ENCODE results near the gene EPS8L2. TPM values are rescaled to one million over a fixed set of nuclear protein-coding genes. Genes with fewer than 3 reads are reported as not detected.

The EPS8L2 gene
- total and polyA plus RNA-seq, 2 experiments from 2014 or later = 157 to 310 TPM

DNA sequence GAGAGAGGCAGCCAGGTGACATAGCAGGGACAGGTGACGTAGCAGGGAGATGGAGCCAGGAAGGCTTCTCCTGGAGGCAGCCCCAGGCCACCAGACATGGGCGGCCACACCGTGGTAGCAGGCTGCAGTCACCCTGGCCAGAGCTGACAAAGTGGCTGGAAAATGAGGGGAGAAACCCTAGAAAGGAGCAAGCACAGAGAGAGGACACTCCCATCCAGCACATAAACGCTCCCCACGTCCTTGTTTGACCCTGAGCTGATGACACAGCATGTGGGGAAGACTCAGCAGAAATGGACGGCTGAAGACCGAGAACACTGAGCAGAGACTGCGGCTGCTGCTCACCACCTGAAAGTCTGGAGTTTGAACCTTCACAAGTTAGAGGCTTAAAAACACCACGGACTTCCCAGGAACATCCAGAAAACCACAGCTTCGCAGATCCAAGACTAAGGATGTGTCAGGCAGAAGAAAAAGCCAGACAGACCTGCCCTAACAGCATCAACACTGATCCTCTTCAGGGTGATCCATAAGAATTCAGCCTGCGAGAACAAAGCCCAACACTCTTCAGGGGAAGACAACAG is 40.2 kb upstream of the EPS8L2 start:
- 74% methylated on average over 11 of the region's 11 CpGs for WGBS (ENCODE audit: low lambda C conversion rate, missing lambda C conversion rate)
- no peaks in the 10 kb centered on the region for H4K20me1 ChIP-seq (ENCODE audit: insufficient read depth, poor library complexity, severe bottlenecking)
- H3K4me2 ChIP-seq = no peak overlapping the region
- no peaks in the 10 kb centered on the region for H3K9me3 ChIP-seq (ENCODE audit: low read depth)
- no peaks in the 10 kb centered on the region for H3K9me2 ChIP-seq (replicated peaks; ENCODE audit: insufficient read depth)
- no peaks in the 10 kb centered on the region for H3K4me1 ChIP-seq (ENCODE audit: insufficient read depth)
- peaks cover 8% of the 10 kb centered on the region for H3K79me2 ChIP-seq
- no peak for TF ChIP-seq EZH2 (IDR thresholded peaks at IDR 0.05; ENCODE audit: borderline replicate concordance)
- no peak for TF ChIP-seq EZH2phosphoT487 (IDR thresholded peaks at IDR 0.05; ENCODE audit: low read depth, severe bottlenecking, unreplicated experiment)
- TF ChIP-seq, protein P1, sequence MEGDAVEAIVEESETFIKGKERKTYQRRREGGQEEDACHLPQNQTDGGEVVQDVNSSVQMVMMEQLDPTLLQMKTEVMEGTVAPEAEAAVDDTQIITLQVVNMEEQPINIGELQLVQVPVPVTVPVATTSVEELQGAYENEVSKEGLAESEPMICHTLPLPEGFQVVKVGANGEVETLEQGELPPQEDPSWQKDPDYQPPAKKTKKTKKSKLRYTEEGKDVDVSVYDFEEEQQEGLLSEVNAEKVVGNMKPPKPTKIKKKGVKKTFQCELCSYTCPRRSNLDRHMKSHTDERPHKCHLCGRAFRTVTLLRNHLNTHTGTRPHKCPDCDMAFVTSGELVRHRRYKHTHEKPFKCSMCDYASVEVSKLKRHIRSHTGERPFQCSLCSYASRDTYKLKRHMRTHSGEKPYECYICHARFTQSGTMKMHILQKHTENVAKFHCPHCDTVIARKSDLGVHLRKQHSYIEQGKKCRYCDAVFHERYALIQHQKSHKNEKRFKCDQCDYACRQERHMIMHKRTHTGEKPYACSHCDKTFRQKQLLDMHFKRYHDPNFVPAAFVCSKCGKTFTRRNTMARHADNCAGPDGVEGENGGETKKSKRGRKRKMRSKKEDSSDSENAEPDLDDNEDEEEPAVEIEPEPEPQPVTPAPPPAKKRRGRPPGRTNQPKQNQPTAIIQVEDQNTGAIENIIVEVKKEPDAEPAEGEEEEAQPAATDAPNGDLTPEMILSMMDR (IDR thresholded peaks at IDR 0.05; ENCODE audit: poor library complexity) = no peak
- peak overlapping the region; percentile 53 for H3K27ac ChIP-seq
- no peak overlapping the region for H3K4me3 ChIP-seq
- H3K36me3 ChIP-seq (replicated peaks; ENCODE audit: insufficient read depth, low read depth) = no peaks in the 10 kb centered on the region
- no peak overlapping the region for H2AFZ ChIP-seq
- DNase-seq (ENCODE audit: low spot score) = no peak
- H3K27me3 ChIP-seq = no peaks in the 10 kb centered on the region

DNA sequence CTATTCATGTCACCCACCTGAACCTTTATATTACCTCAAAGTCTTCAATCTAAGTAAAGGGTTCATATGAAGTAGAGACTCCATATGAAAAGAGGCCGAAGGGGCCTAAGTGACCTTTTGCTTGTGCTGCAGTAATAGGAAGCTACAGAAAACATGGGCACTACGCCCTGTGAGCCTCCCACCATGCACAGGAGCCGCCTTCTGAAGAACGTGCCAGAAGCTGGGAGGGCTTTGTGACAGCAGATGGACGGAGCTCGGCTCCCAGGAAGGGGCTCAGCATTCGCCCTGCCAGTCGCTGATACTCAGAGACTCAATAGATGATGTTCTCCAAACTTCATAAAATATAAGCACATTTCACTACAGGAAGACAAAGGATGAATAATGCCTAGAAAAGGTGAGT is 32.2 kb upstream of the EPS8L2 start:
- Histone ChIP-seq H3K79me2 (no peaks in the 10 kb centered on the region), H4K20me1 (ENCODE audit: insufficient read depth, poor library complexity, severe bottlenecking) (no peaks in the 10 kb centered on the region), H2AFZ (no peak overlapping the region), H3K9me3 (ENCODE audit: low read depth) (no peaks in the 10 kb centered on the region), H3K9me2 (replicated peaks; ENCODE audit: insufficient read depth) (no peaks in the 10 kb centered on the region), H3K4me2 (no peak overlapping the region), H3K36me3 (replicated peaks; ENCODE audit: insufficient read depth, low read depth) (no peaks in the 10 kb centered on the region), H3K27me3 (no peaks in the 10 kb centered on the region), H3K4me3 (no peak overlapping the region), H3K27ac (no peak overlapping the region), H3K4me1 (ENCODE audit: insufficient read depth) (no peaks in the 10 kb centered on the region)
- no peak for DNase-seq (ENCODE audit: low spot score)
- TF ChIP-seq, protein P1 (IDR thresholded peaks at IDR 0.05; ENCODE audit: poor library complexity) = no peak
- TF ChIP-seq EZH2phosphoT487 (IDR thresholded peaks at IDR 0.05; ENCODE audit: low read depth, severe bottlenecking, unreplicated experiment) (no peak), EZH2 (IDR thresholded peaks at IDR 0.05; ENCODE audit: borderline replicate concordance) (no peak)
- 97% methylated on average over 8 of the region's 8 CpGs for WGBS (ENCODE audit: low lambda C conversion rate, missing lambda C conversion rate)

DNA sequence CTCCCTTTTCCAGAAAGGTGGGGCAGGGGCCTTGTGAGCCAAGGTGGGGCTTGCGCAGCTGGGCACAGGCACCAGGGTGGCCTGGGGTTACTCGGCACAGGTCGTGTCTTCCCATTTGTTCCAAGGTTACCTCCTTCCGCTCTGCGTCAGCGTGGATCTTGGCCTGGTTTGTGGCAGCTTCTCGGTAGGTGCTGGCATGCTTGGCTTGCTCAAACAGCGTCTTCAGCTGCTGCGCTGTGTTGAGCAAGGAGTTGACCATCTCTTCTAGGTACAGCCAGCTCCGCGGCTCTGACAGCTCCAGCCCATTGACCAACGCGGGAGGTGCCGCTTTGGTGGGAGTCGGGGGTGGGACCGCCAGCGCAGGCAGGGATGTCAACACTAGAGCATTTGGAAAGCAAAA is 31.6 kb upstream of the EPS8L2 start:
- no peaks in the 10 kb centered on the region for H3K9me2 ChIP-seq (replicated peaks; ENCODE audit: insufficient read depth)
- H3K36me3 ChIP-seq (replicated peaks; ENCODE audit: insufficient read depth, low read depth) = no peaks in the 10 kb centered on the region
- H3K27ac ChIP-seq = no peak overlapping the region
- no peaks in the 10 kb centered on the region for H3K27me3 ChIP-seq
- TF ChIP-seq EZH2phosphoT487 (IDR thresholded peaks at IDR 0.05; ENCODE audit: low read depth, severe bottlenecking, unreplicated experiment) (no peak), EZH2 (IDR thresholded peaks at IDR 0.05; ENCODE audit: borderline replicate concordance) (no peak)
- TF ChIP-seq, protein P1 (IDR thresholded peaks at IDR 0.05; ENCODE audit: poor library complexity) = no peak
- no peak overlapping the region for H2AFZ ChIP-seq
- no peak overlapping the region for H3K4me3 ChIP-seq
- H3K9me3 ChIP-seq (ENCODE audit: low read depth) = no peaks in the 10 kb centered on the region
- H3K4me2 ChIP-seq = no peak overlapping the region
- WGBS (ENCODE audit: low lambda C conversion rate, missing lambda C conversion rate) = 98% methylated on average over 17 of the region's 17 CpGs
- no peaks in the 10 kb centered on the region for H4K20me1 ChIP-seq (ENCODE audit: insufficient read depth, poor library complexity, severe bottlenecking)
- no peaks in the 10 kb centered on the region for H3K4me1 ChIP-seq (ENCODE audit: insufficient read depth)
- H3K79me2 ChIP-seq = no peaks in the 10 kb centered on the region
- no peak for DNase-seq (ENCODE audit: low spot score)

Data from hepatocyte (in vitro differentiated cells).